Neural progenitor cell (in vitro differentiated cells): Measurements from ENCODE around the gene NHERF1. TPM values are rescaled to one million over a fixed set of nuclear protein-coding genes. Genes with fewer than 3 reads are reported as not detected.

Source experiments
- DNase-seq: peaks from one replicate; pipeline ENCODE4 v3.0.0-alpha.2; 2016; ENCODE audit warnings: low spot score
- H2AFZ ChIP-seq: fragments of 200-600 bp; sonication (generic); replicated peaks from 2 replicates; pipeline ENCODE4 v1.6.1; 2016; ENCODE audit warnings: antibody characterized with exemption
- H3F3A ChIP-seq: fragments of 200-600 bp; sonication (generic); 2 replicates; pipeline ENCODE4 v1.6.1; 2016; ENCODE audit warnings: antibody characterized with exemption, low read depth
- H3K27ac ChIP-seq: fragments of 200-600 bp; sonication (generic); 2 replicates; pipeline ENCODE4 v1.5.1; 2016; ENCODE audit warnings: mild to moderate bottlenecking
- H3K27me3 ChIP-seq: fragments of 200-600 bp; sonication (generic); 2 replicates; pipeline ENCODE4 v1.6.1; 2016; ENCODE audit warnings: mild to moderate bottlenecking, moderate library complexity
- H3K36me3 ChIP-seq: fragments of 200-600 bp; sonication (generic); 2 replicates; pipeline ENCODE4 v1.5.1; 2016
- H3K4me1 ChIP-seq: fragments of 200-600 bp; sonication (generic); 2 replicates; pipeline ENCODE4 v1.6.1; 2016; ENCODE audit warnings: mixed run types
- H3K4me2 ChIP-seq: fragments of 200-600 bp; sonication (generic); 2 replicates; pipeline ENCODE4 v1.6.1; 2016
- H3K4me3 ChIP-seq: fragments of 200-600 bp; sonication (generic); 2 replicates; pipeline ENCODE4 v1.5.1; 2016
- H3K79me2 ChIP-seq: fragments of 200-600 bp; sonication (generic); 2 replicates; pipeline ENCODE4 v1.6.1; 2016; ENCODE audit warnings: low read depth
- H3K9ac ChIP-seq: fragments of 200-600 bp; sonication (generic); 2 replicates; pipeline ENCODE4 v1.6.1; 2016
- H3K9me3 ChIP-seq: fragments of 200-600 bp; sonication (generic); 2 replicates; pipeline ENCODE4 v1.5.1; 2016; ENCODE audit warnings: low read depth
- H4K20me1 ChIP-seq: fragments of 200-600 bp; sonication (generic); 2 replicates; pipeline ENCODE4 v1.6.1; 2016; ENCODE audit warnings: low read depth
- H3K27ac Mint-ChIP-seq: 3 replicates; pipeline ENCODE4 v1.8.0; 2021; ENCODE audit warnings: mixed read lengths
- H3K27me3 Mint-ChIP-seq: 2 replicates; pipeline ENCODE4 v1.8.0; 2022; ENCODE audit warnings: low read depth, mild to moderate bottlenecking, inconsistent platforms, moderate library complexity, mixed read lengths; ENCODE audit not compliant: insufficient read depth
- H3K36me3 Mint-ChIP-seq: 3 replicates; pipeline ENCODE4 v1.8.0; 2021; ENCODE audit warnings: mixed read lengths
- H3K4me1 Mint-ChIP-seq: 3 replicates; pipeline ENCODE4 v1.8.0; 2021; ENCODE audit warnings: mixed read lengths
- H3K4me3 Mint-ChIP-seq: 3 replicates; pipeline ENCODE4 v1.8.0; 2021; ENCODE audit warnings: mild to moderate bottlenecking, moderate library complexity, mixed read lengths
- H3K9me3 Mint-ChIP-seq: 3 replicates; pipeline ENCODE4 v1.8.0; 2020; ENCODE audit warnings: mixed read lengths
- CTCF ChIP-seq: fragments of 200-600 bp; sonication (generic); IDR thresholded peaks from 2 replicates; pipeline ENCODE4 v1.5.1; 2017; ENCODE audit warnings: antibody characterized with exemption, mild to moderate bottlenecking
- EZH2 ChIP-seq: fragments of 200-600 bp; sonication (generic); IDR thresholded peaks from 2 replicates; pipeline ENCODE4 v1.6.1; 2017; ENCODE audit warnings: antibody characterized with exemption, mild to moderate bottlenecking, moderate library complexity
- EZH2phosphoT487 ChIP-seq: fragments of 200-600 bp; sonication (generic); IDR thresholded peaks from 2 replicates; pipeline ENCODE4 v1.6.1; 2017; ENCODE audit warnings: antibody characterized with exemption
- total RNA-seq: library from RNA; depleted of rRNA; stranded (reverse); fragments of >200 nt; gene quantifications from 2 replicates; pipeline ENCODE4 v1.2.3, GENCODE V29; 2015; ENCODE audit warnings: low replicate concordance

The NHERF1 gene
- total RNA-seq, 1 donor from 2014 or later = 27.1 TPM

GRCh38 chr17:74776044-74776962 lies 27.9 kb downstream of the NHERF1 start, which contains the start of gene NAT9:
NAT9 (minus strand) TSS chr17:74776345; CDS start chr17:74775698, 647 bp downstream.
- Mint-ChIP-seq H3K4me1 (peaks cover 20% of the 10 kb centered on the region), H3K9me3 (no peaks in the 10 kb centered on the region), H3K27ac (peak within 1 kb of the TSS; percentile 46), H3K36me3 (peaks cover 16% of the 10 kb centered on the region), H3K27me3 (peaks cover 12% of the 10 kb centered on the region), H3K4me3 (peak within 1 kb of the TSS; percentile 96)
- Histone ChIP-seq H3K79me2 (peaks cover 34% of the 10 kb centered on the region), H2AFZ (peak within 1 kb of the TSS; percentile 71), H3K4me1 (peaks cover 11% of the 10 kb centered on the region), H3K27me3 (no peaks in the 10 kb centered on the region), H3K4me2 (peak within 1 kb of the TSS; percentile 78), H3K4me3 (peak within 1 kb of the TSS; percentile 66), H3K36me3 (no peaks in the 10 kb centered on the region), H3K9me3 (no peaks in the 10 kb centered on the region), H4K20me1 (peaks cover 3% of the 10 kb centered on the region), H3F3A (peaks cover 12% of the 10 kb centered on the region), H3K9ac (peak within 1 kb of the TSS; percentile 76), H3K27ac (peak within 1 kb of the TSS; percentile 40)
- DNase-seq = peak; percentile 99
- TF ChIP-seq CTCF (no peak), EZH2phosphoT487 (no peak), EZH2 (no peak)

- Histone ChIP-seq H3K36me3 (no peaks in the 10 kb centered on the region), H2AFZ (no peak overlapping the region), H3F3A (peaks cover 12% of the 10 kb centered on the region), H3K9ac (peak overlapping the region; percentile 61), H3K4me2 (peak overlapping the region; percentile 78), H3K27ac (no peak overlapping the region), H3K4me1 (peaks cover 11% of the 10 kb centered on the region), H3K4me3 (peak overlapping the region; percentile 66), H4K20me1 (peaks cover 5% of the 10 kb centered on the region), H3K27me3 (no peaks in the 10 kb centered on the region), H3K79me2 (peaks cover 34% of the 10 kb centered on the region), H3K9me3 (no peaks in the 10 kb centered on the region)
- TF ChIP-seq EZH2phosphoT487 (no peak), CTCF (no peak), EZH2 (no peak)
- no peak overlapping the region for H3K27ac Mint-ChIP-seq
- H3K4me1 Mint-ChIP-seq = peaks cover 20% of the 10 kb centered on the region
- no peaks in the 10 kb centered on the region for H3K9me3 Mint-ChIP-seq
- H3K36me3 Mint-ChIP-seq = peaks cover 16% of the 10 kb centered on the region
- H3K27me3 Mint-ChIP-seq = peaks cover 13% of the 10 kb centered on the region
- peak overlapping the region; percentile 96 for H3K4me3 Mint-ChIP-seq
- no peak for DNase-seq
These were observed 28.6 kb downstream of the NHERF1 start for GRCh38 chr17:74776990-74777389.

- no peak for DNase-seq
- Histone ChIP-seq H3K79me2 (peaks cover 34% of the 10 kb centered on the region), H3K9ac (no peak overlapping the region), H3K36me3 (no peaks in the 10 kb centered on the region), H3K4me1 (peaks cover 11% of the 10 kb centered on the region), H3K4me3 (no peak overlapping the region), H3K27me3 (no peaks in the 10 kb centered on the region), H3F3A (peaks cover 12% of the 10 kb centered on the region), H2AFZ (no peak overlapping the region), H4K20me1 (peaks cover 6% of the 10 kb centered on the region), H3K9me3 (no peaks in the 10 kb centered on the region), H3K27ac (no peak overlapping the region), H3K4me2 (no peak overlapping the region)
- Mint-ChIP-seq H3K9me3 (no peaks in the 10 kb centered on the region), H3K36me3 (peaks cover 6% of the 10 kb centered on the region), H3K4me1 (peaks cover 20% of the 10 kb centered on the region), H3K4me3 (peak overlapping the region; percentile 96), H3K27ac (no peak overlapping the region), H3K27me3 (peaks cover 15% of the 10 kb centered on the region)
- no peak for TF ChIP-seq EZH2
- no peak for TF ChIP-seq CTCF
- no peak for TF ChIP-seq EZH2phosphoT487
These were observed 29.6 kb downstream of the NHERF1 start for GRCh38 chr17:74777901-74778515.
